GM23338 (cell line): Measurements from ENCODE around the gene GADD45GIP1. TPM values are rescaled to one million over a fixed set of nuclear protein-coding genes. Genes with fewer than 3 reads are reported as not detected.

ENCODE experiments used
- ATAC-seq: fragments of 200-7000 bp; cut with Tn5 transposase; 3 replicates; pipeline ENCODE4 v1.9.1; 2020
- DNase-seq: peaks from one replicate; pipeline ENCODE4 v3.0.0-alpha.2; 2015; ENCODE audit warnings: low spot score
- H2AFZ ChIP-seq: fragments of 200-600 bp; sonication (generic); 2 replicates; pipeline ENCODE4 v1.8.0; 2016; ENCODE audit warnings: antibody characterized with exemption, mild to moderate bottlenecking, moderate library complexity
- H3F3A ChIP-seq: fragments of 200-600 bp; sonication (generic); replicated peaks from 2 replicates; pipeline ENCODE4 v1.8.0; 2017; ENCODE audit warnings: antibody characterized with exemption, mixed run types, low read depth
- H3K27ac ChIP-seq: fragments of 200-600 bp; sonication (generic); 2 replicates; pipeline ENCODE4 v1.6.1; 2016; ENCODE audit warnings: low read depth
- H3K27me3 ChIP-seq: fragments of 200-600 bp; sonication (generic); 2 replicates; pipeline ENCODE4 v1.8.0; 2016; ENCODE audit warnings: mild to moderate bottlenecking, mixed run types, moderate library complexity; ENCODE audit not compliant: insufficient read depth
- H3K36me3 ChIP-seq: fragments of 200-600 bp; sonication (generic); 2 replicates; pipeline ENCODE4 v1.8.0; 2016; ENCODE audit warnings: mild to moderate bottlenecking; ENCODE audit not compliant: insufficient read depth
- H3K4me1 ChIP-seq: fragments of 200-600 bp; sonication (generic); 2 replicates; pipeline ENCODE4 v1.8.0; 2016; ENCODE audit warnings: mild to moderate bottlenecking, moderate library complexity; ENCODE audit not compliant: insufficient read depth
- H3K4me2 ChIP-seq: fragments of 200-600 bp; sonication (generic); 2 replicates; pipeline ENCODE4 v1.7.1; 2017; ENCODE audit warnings: mixed run types
- H3K4me3 ChIP-seq: fragments of 200-600 bp; sonication (generic); 2 replicates; pipeline ENCODE4 v1.6.1; 2016; ENCODE audit warnings: mixed run types
- H3K79me2 ChIP-seq: fragments of 200-600 bp; sonication (generic); replicated peaks from 2 replicates; pipeline ENCODE4 v1.8.0; 2017; ENCODE audit warnings: mild to moderate bottlenecking; ENCODE audit not compliant: insufficient read depth
- H3K9me2 ChIP-seq: fragments of 200-600 bp; sonication (generic); 2 replicates; pipeline ENCODE4 v1.8.0; 2017; ENCODE audit not compliant: insufficient read depth
- H4K20me1 ChIP-seq: fragments of 200-600 bp; sonication (generic); replicated peaks from 2 replicates; pipeline ENCODE4 v1.8.0; 2017; ENCODE audit warnings: mild to moderate bottlenecking; ENCODE audit not compliant: insufficient read depth
- H3K27ac Mint-ChIP-seq: 2 replicates; pipeline ENCODE4 v1.8.0; 2020; ENCODE audit warnings: inconsistent platforms, mild to moderate bottlenecking, moderate library complexity, mixed read lengths
- H3K27me3 Mint-ChIP-seq: 3 replicates; pipeline ENCODE4 v1.8.0; 2022; ENCODE audit warnings: low read depth, mild to moderate bottlenecking, moderate library complexity, mixed read lengths, inconsistent platforms; ENCODE audit not compliant: insufficient read depth, poor library complexity
- H3K36me3 Mint-ChIP-seq: 3 replicates; pipeline ENCODE4 v1.8.0; 2021; ENCODE audit warnings: low read depth, mild to moderate bottlenecking, inconsistent platforms, moderate library complexity, mixed read lengths
- H3K4me1 Mint-ChIP-seq: 3 replicates; pipeline ENCODE4 v1.8.0; 2020; ENCODE audit warnings: mild to moderate bottlenecking, inconsistent platforms, mixed read lengths
- H3K4me3 Mint-ChIP-seq: 3 replicates; pipeline ENCODE4 v1.8.0; 2021; ENCODE audit warnings: moderate library complexity, mild to moderate bottlenecking, inconsistent platforms, mixed read lengths
- H3K9me3 Mint-ChIP-seq: 3 replicates; pipeline ENCODE4 v1.8.0; 2020; ENCODE audit warnings: moderate library complexity, mild to moderate bottlenecking, inconsistent platforms, mixed read lengths
- CREB1 ChIP-seq: fragments of 250-450 bp; sonication (Bioruptor Pico); IDR thresholded peaks from 2 replicates; pipeline ENCODE4 v1.5.0; 2020; ENCODE audit warnings: low read depth, mild to moderate bottlenecking, moderate library complexity
- CTCF ChIP-seq, 2 experiments: fragments of 200-600 bp in 1 of 2; sonication (generic) in 1 of 2; conservative IDR thresholded peaks; 2 replicates each; pipeline versions ENCODE4 v1.5.1 to v1.6.1; 2016 to 2017; ENCODE audit warnings: antibody characterized with exemption in 2 of 2, low read depth in 2 of 2, mild to moderate bottlenecking in 2 of 2, moderate library complexity in 1 of 2
- ETS1 ChIP-seq: IDR thresholded peaks from 2 replicates; pipeline ENCODE4 v1.6.1; 2016; ENCODE audit warnings: antibody characterized with exemption
- EZH2 ChIP-seq: fragments of 200-600 bp; sonication (generic); IDR thresholded peaks from one replicate; pipeline ENCODE4 v1.8.0; 2017; ENCODE audit warnings: antibody characterized with exemption, mild to moderate bottlenecking, low read depth; ENCODE audit not compliant: unreplicated experiment
- EZH2phosphoT487 ChIP-seq: fragments of 200-600 bp; sonication (generic); IDR thresholded peaks from one replicate; pipeline ENCODE4 v1.8.1; 2018; ENCODE audit warnings: antibody characterized with exemption; ENCODE audit not compliant: unreplicated experiment
- JUNB ChIP-seq: IDR thresholded peaks from one replicate; pipeline ENCODE4 v1.6.1; 2016; ENCODE audit warnings: antibody characterized with exemption; ENCODE audit not compliant: unreplicated experiment
- NANOG ChIP-seq: IDR thresholded peaks from 2 replicates; pipeline ENCODE4 v1.6.1; 2016; ENCODE audit warnings: antibody characterized with exemption, borderline replicate concordance
- POLR2AphosphoS5 ChIP-seq: IDR thresholded peaks from 2 replicates; pipeline ENCODE4 v1.6.1; 2016; ENCODE audit warnings: antibody characterized with exemption, low read depth
- REST ChIP-seq: IDR thresholded peaks from one replicate; pipeline ENCODE4 v1.6.1; 2018; ENCODE audit warnings: antibody characterized with exemption; ENCODE audit not compliant: unreplicated experiment
- STAT1 ChIP-seq: IDR thresholded peaks from one replicate; pipeline ENCODE4 v1.6.1; 2016; ENCODE audit warnings: antibody characterized with exemption; ENCODE audit not compliant: unreplicated experiment
- ZNF114 ChIP-seq: fragments of 250-450 bp; sonication (Bioruptor Pico); IDR thresholded peaks from 2 replicates; pipeline ENCODE4 v1.5.0; 2020; ENCODE audit warnings: mild to moderate bottlenecking, moderate library complexity
- ZNF331 ChIP-seq: fragments of 250-450 bp; sonication (Bioruptor Pico); IDR thresholded peaks from 2 replicates; pipeline ENCODE4 v1.5.0; 2020; ENCODE audit warnings: low read depth, mild to moderate bottlenecking, moderate library complexity
- ZNF462 ChIP-seq: fragments of 250-450 bp; sonication (Bioruptor Pico); IDR thresholded peaks from 2 replicates; pipeline ENCODE4 v1.5.0; 2020; ENCODE audit warnings: mild to moderate bottlenecking, moderate library complexity
- polyA plus RNA-seq: library from polyadenylated mRNA; unstranded; fragments of >200 nt; fragmentation: Nextera tagmentation; extraction: Ambion mirVana; gene quantifications from 2 replicates; pipeline ENCODE4 v1.2.1, GENCODE V29; 2016
- total RNA-seq: library from RNA; depleted of rRNA; stranded (reverse); fragments of >200 nt; shearing (Covaris generic); gene quantifications from 2 replicates; pipeline ENCODE4 v1.2.3, GENCODE V29; 2014

Gene GADD45GIP1
- total and polyA plus RNA-seq, 2 experiments from 2014 or later: 63.9 to 255 TPM

- Mint-ChIP-seq H3K4me1 (peaks cover 46% of the 10 kb centered on the region), H3K27me3 (peaks cover 14% of the 10 kb centered on the region), H3K9me3 (no peaks in the 10 kb centered on the region), H3K36me3 (peaks cover 35% of the 10 kb centered on the region), H3K4me3 (no peak overlapping the region; the same call in 2 of the 3 replicates), H3K27ac (peak overlapping the region; percentile 80; the same call in 1 of the 2 replicates)
- Histone ChIP-seq H4K20me1 (peaks cover 24% of the 10 kb centered on the region), H3K36me3 (peaks cover 27% of the 10 kb centered on the region), H3K79me2 (peaks cover 48% of the 10 kb centered on the region), H3F3A (peaks cover 42% of the 10 kb centered on the region), H3K27ac (peak overlapping the region; percentile 94), H3K27me3 (no peaks in the 10 kb centered on the region), H3K9me2 (no peaks in the 10 kb centered on the region), H2AFZ (0 out of 2 replicates have a peak overlapping the region, but pooled peaks have one; percentile 63), H3K4me3 (no peak overlapping the region), H3K4me2 (no peak overlapping the region), H3K4me1 (peaks cover 29% of the 10 kb centered on the region)
- DNase-seq (no peak), ATAC-seq (no peak)
- TF ChIP-seq EZH2 (no peak), ZNF114 (no peak), ZNF331 (CRISPR knock-in tag) (no peak), JUNB (no peak), REST (no peak), ETS1 (no peak), EZH2phosphoT487 (no peak), ZNF462 (CRISPR knock-in tag) (no peak), STAT1 (no peak), CREB1 (CRISPR knock-in tag) (no peak), CTCF (conservative IDR thresholded peaks at IDR 0.05; ENCODE audit: low read depth in 2 of 2) (no peak), POLR2AphosphoS5 (no peak), NANOG (no peak)
These were observed 20.4 kb downstream of the GADD45GIP1 start for GRCh38 chr19:12936582-12936981.
